Adrenal gland (tissue), 5 donors: ENCODE results near the gene PRR15.

ENCODE experiments used
- POLR2A ChIP-seq, 2 donors: fragments of 450-650 bp; IDR thresholded peaks; one replicate each; pipeline ENCODE4 v1.6.1; 2017; ENCODE audit warnings: antibody characterized with exemption in 2 of 2, mild to moderate bottlenecking in 2 of 2, moderate library complexity in 1 of 2
- TF ChIP-seq, protein P1 (sequence below), 6 experiments: fragments of 450-650 bp in 4 of 6; fragments of 200-600 bp in 2 of 6; sonication (generic) in 1 of 6; IDR thresholded peaks; 1 replicate in 5 of 6; 2 replicates in 1 of 6; pipeline versions ENCODE4 v1.5.1 to v1.8.0; 2016 to 2021; ENCODE audit warnings: antibody characterized with exemption in 6 of 6, mild to moderate bottlenecking in 2 of 6, moderate library complexity in 1 of 6
- donor health status: DM: no; HTN: no; CAD: no.

DNA sequence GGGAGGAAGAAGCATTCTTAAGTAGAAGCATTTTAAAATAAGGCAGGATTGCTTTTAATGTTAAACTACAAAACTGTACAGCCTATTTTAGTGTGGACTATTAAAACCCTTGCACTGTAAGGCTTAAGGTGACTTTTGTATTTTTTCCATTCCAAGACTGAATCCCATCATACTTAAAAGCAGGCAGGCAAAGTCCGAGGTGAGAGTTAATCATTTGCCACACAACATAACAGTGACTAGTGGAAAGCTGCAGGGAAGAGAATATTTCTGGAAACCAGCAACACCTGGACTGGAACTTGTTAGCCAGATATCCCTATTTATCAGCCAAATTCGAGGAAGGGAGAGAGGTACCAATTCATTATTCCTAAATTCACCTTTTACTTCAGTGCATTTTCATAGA is 3.5 kb downstream of the PRR15 start:
- no peak for TF ChIP-seq POLR2A (IDR thresholded peaks at IDR 0.05)
- TF ChIP-seq, protein P1, sequence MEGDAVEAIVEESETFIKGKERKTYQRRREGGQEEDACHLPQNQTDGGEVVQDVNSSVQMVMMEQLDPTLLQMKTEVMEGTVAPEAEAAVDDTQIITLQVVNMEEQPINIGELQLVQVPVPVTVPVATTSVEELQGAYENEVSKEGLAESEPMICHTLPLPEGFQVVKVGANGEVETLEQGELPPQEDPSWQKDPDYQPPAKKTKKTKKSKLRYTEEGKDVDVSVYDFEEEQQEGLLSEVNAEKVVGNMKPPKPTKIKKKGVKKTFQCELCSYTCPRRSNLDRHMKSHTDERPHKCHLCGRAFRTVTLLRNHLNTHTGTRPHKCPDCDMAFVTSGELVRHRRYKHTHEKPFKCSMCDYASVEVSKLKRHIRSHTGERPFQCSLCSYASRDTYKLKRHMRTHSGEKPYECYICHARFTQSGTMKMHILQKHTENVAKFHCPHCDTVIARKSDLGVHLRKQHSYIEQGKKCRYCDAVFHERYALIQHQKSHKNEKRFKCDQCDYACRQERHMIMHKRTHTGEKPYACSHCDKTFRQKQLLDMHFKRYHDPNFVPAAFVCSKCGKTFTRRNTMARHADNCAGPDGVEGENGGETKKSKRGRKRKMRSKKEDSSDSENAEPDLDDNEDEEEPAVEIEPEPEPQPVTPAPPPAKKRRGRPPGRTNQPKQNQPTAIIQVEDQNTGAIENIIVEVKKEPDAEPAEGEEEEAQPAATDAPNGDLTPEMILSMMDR (IDR thresholded peaks at IDR 0.05), result no peak
